A172 (cell line): ENCODE measurements around the gene RELT. TPM values are rescaled to one million over a fixed set of nuclear protein-coding genes. Genes with fewer than 3 reads are reported as not detected.
A peak's percentile ranks its signal among the peaks of the same experiment; 100 is the strongest.

Experiments
- DNase-seq: peaks from one replicate; pipeline ENCODE4 v3.0.0-alpha.2; 2015; ENCODE audit warnings: low spot score
- total RNA-seq: library from RNA; depleted of rRNA; stranded (reverse); fragments of >200 nt; shearing (Covaris generic); gene quantifications from 2 replicates; pipeline ENCODE4 v1.2.3, GENCODE V29; 2014

Gene RELT
- total RNA-seq, 1 experiment from 2014 or later = 15.5 TPM

DNA sequence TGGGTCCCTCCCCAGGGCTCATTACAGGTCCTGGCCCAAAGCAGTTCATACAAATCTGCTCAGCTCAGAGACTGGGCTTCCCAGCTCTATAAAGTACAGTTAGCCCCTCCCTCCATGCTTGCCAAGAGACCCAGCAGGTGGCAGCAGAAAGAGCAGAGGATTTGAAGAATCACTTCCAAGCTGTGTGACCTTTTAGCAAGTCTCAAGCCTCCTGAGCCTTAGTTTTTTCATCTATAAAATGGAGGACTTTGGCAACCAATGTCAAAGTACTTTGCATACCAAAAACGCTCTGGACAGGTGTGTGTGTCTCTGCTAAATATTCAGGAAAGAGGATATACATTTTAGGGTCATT is 26.6 kb downstream of the RELT start:
- DNase-seq = no peak

DNA sequence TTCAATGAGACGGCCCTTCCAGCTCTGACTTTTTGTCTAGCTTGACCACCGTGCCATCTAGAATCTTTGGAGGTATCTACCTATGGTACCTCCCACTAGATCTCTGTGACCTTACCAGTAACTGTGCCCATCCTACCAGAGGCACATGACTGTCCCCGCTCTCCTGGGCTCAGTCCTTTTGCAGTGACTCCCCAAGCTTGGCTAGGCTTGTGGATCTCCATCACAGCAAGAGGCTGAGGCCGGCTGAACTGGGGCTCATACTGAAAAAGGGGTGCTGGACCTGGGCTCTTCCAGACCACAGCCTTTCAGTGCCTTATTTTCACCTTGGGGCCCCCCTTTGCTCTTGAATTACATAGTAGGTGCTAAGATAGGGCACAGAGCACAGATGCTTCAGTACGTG is 27.3 kb downstream of the RELT start:
- no peak for DNase-seq

- peak; percentile 48 for DNase-seq
Observed at GRCh38 chr11:73404048-73404447, 27.8 kb downstream of the RELT start.

GRCh38 chr11:73404506-73405145 is 28.4 kb downstream of the RELT start:
- no peak for DNase-seq

DNA sequence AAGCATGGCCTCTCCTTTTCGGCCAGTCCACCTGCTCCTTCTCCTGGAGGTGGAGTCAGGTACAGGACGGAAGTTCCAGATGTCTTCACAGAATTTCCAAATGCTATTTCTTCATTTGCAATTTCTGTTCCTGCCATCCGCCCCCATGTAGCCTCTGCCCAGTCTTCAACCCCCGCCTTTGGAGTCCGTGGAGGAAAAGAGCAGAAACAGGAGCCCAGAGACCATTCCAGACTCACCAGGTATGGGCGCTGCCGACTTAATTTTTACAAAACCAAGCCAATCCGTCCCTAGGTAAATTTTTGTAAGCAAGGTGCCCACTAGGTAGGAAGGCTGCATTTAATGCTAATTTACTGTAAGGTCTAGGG is 28.9 kb downstream of the RELT start:
- DNase-seq = no peak

- no peak for DNase-seq
Observed at GRCh38 chr11:73406131-73406530, 29.9 kb downstream of the RELT start.

DNA sequence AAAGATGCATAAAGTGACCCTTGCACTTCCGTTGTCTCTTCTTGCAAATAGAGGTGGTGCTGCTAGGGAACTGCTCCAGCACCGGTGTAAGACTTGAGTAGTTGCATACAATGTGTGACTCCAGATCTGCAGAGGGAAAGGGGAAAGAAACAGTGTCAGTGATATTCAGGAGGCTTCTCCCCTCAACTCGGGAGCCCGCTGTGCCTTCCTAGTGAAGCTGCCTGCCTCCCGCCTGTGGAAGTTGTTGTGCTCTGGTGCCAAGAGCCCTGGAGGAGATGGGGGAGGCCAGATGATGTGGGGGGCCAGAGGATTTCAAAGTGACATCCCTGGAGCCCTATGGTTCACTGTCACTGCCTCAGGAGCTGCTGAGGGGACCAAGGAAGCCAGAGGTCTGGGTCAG is 30.4 kb downstream of the RELT start:
- no peak for DNase-seq

DNA sequence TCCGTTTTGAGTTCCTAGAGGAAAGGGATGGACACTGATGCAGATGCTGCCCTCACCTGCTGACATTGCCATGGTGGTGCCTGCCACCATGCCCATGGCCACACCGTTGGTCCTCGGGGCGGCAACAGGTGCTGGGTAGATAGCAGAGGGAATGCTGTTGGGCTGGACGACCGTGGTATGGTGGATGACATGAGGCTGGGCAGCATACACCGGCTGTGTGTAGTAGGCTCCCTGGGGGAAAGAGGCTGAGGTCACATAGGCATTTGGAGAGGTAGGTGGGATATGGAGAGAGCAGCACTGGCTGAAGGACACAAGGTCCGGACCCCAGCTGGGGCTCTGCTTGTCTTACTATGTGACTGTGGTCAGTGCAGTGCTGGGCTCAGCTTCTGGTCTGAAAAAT is 33.2 kb downstream of the RELT start:
- no peak for DNase-seq

DNA sequence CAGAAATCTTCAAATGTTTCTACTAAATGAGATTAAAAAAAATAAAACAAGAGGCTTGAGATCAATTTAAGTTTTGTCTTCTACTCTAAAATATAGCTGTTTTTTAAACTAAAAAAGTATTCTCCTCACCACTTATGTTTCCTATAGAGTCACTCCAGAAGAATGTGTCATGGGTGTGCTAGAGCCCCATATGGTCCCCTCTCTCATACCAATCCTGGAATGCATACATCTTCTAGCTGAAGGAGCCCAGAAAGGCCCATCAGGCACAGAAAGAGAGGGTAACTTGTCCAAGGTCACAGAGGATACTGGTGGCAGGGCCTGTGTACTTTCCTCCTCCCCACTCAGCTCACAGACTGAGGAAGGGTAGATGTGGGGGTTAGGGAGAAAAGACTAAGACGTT is 34.4 kb downstream of the RELT start:
- no peak for DNase-seq

- no peak for DNase-seq
Observed at GRCh38 chr11:73411031-73411430, 34.8 kb downstream of the RELT start.

- DNase-seq = no peak
Observed at GRCh38 chr11:73412308-73412707, 36.1 kb downstream of the RELT start.

DNA sequence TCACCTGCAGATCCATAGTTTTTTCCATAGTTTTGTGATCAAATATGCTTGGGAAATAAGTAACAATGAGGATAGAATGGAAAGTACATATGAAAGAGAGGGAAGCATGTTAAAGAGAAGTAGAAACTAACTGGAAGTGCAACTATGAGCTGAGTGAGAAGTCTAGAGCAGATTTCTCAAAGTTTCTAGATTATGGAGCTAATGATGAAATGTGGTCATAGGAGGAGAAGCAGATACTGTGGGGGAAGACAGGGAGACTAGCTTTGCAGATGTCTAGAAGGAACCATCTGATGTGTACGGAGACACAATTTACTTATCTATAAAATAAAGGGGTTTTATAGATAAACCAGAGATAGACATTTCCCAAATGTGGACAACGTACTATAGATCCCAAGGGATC is 37.1 kb downstream of the RELT start:
- no peak for DNase-seq

GRCh38 chr11:73414977-73415651 is 38.9 kb downstream of the RELT start:
- no peak for DNase-seq

- no peak for DNase-seq
Observed at GRCh38 chr11:73415854-73416615, 39.8 kb downstream of the RELT start.

- DNase-seq = no peak
Observed at GRCh38 chr11:73416786-73417185, 40.6 kb downstream of the RELT start.

DNA sequence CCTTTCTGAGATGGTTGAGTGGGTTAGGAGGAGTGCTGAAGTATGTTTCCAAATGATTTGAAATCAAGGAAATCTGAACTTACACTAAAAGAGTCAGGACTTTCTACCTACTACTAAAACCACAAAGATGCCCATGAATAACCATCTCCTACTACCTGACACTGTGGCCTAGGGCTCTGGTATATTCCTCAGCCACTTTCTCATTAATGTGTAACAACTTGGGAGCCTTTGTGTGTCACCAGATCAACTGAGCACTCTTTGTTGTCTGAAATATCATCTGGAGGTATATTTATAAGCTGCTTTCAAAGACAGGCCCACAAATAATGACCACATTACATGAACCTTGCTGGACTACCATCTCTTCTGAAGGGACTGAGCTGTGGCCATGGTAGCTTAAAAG is 43.9 kb downstream of the RELT start:
- DNase-seq = no peak

DNA sequence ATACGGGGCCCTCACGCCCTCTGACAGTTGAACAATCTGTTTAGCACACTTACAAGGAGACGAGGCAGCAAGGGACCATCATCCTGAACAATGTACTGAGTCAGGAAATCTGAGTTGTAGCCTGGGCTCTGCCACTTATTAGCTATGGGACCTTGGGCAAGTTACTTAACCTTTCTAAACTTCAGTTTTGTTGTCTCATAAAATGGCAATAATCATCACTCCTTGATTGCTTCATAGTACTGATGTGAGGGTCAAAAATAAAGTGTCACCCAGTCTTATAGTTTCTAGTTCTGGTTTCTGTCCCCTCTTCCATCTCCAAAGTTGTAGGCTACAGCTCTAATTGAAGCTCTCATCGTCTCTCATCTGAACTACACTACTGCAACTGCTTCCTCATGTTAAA is 46.7 kb downstream of the RELT start:
- no peak for DNase-seq

DNA sequence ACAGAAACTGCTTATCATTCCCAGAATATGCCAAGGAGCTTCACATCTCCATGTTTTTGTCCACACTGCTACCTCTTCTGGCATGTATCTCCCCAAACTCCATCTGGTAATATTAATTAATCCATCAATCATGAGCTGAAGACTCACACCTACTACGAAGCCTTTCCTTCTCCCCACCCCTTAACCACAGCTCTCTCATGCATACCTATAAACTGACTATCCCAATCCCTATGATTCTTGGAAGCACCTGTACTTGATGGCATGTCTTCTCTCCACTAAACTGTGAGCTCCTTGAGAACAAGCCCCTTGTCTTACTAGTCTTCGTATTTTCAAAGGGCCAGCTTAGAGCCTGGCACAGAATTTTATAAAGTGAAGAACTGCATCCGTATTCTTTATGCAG is 47.3 kb downstream of the RELT start:
- no peak for DNase-seq

- no peak for DNase-seq
Observed at GRCh38 chr11:73425108-73425507, 48.9 kb downstream of the RELT start.

- no peak for DNase-seq
Observed at GRCh38 chr11:73426219-73426850, 50.1 kb downstream of the RELT start.

DNA sequence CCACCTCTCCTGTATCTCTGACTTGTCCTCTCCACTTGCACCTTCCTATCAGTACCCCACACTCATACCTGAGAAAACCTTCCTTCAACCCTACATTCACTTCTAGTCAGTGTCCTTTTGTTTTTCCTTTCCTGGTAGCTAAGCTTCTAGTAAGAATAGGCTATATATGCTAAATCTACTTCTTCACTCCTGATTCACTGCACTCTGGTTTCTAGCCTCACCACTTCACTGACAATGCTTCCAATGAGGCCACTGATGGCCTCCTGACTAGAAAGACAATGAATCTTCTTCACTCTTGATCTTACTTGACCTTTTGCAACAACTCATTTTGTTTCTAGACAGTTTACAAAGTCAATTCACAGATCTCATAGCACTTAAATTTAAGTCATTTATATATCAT is 52.0 kb downstream of the RELT start:
- DNase-seq = no peak

DNA sequence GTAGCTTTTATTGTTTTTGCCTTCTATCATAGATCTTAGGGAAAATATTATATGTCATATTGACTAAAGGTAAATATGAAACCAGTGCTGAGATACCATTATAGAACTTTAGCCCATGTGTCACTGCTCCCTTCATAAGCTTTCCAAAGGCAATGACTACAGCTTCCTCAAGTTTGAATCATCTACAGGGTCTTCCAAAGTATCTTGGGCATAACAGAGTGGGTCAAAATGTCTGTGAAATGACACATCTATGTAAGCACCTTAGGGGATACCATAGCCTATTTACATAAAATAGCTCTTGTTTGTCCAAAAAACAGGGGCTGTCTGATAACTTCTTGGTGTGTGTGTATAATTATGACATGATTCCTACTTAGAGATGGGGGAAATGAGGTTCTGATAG is 52.5 kb downstream of the RELT start:
- no peak for DNase-seq
